HG02588 (cell line): Measurements from ENCODE around the gene KRTAP12-3.
"Not testable (repeated sequence)": the region's sequence is repeated elsewhere in the genome, so short reads cannot be mapped to it uniquely, and the experiment has no call there.

Source experiments
- ATAC-seq: cut with Tn5 transposase; IDR thresholded peaks from one replicate; pipeline ENCODE4 v1.9.1; 2021; ENCODE audit warnings: mild to moderate bottlenecking, moderate library complexity; ENCODE audit not compliant: unreplicated experiment

Gene KRTAP12-3

DNA sequence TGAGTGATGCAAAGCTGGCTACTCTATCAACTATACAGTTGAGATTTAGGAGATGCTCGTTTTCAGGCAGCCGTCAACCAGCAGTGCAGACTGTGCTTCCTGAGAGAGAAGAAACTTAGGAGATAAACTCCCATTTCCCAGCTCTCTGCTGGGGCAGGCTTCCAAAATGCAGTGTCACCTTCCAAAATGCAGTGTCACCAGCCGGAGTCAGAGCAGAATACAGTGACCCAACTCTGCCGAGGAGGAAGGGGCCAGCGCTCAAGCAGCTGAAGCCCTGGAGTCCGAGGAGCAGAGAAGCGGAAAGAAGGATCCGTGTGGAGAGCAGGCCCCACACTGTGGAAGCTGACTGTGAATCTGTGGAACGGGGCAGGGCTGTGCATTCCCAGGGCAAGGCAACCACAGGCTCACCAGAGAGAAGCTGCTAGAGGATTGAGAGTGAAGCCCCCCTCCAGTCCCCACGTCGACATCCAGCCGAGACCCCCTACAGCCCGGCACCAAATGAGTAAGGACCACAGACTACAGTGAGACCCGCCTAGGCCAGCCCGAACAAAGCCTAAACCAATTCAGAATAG is 24.9 kb downstream of the KRTAP12-3 start:
- no peak for ATAC-seq

DNA sequence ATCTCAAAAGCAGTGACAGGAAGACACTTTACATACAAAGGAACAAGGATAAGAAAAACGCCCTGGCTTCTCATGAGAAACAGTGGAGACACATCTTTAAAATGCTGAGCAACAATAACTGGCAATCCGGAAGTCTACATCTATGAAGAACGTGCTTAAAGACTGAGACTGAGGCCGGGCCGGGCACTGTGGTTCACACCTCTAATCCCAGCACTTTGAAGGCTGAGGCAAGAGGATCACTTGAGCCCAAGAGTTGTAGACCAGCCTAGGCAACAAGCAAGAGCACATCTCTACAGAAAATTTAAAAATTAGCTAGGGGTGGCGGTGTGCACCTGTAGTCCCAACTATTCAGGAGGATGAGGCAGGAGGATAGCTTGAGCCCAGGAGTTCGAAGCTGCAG is 26.3 kb downstream of the KRTAP12-3 start:
- no peak for ATAC-seq

DNA sequence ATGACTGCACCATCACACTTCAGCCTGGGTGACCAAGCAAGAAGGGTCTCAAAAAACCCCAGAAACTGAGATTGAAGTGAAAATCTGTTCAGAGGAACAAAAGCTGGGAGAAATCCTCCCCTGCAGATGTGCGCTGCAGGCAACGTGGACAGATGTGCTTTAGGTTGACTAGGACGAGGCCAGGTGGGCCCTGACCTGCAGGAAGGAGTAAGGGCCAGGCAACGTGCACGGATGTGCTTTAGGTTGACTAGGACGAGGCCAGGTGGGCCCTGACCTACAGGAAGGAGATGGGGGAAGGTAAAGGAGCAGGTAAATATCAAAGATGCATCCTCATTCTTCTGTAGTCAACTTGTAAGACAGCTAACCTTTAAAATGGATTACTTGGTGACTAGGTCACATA is 26.8 kb downstream of the KRTAP12-3 start:
- ATAC-seq = no peak

DNA sequence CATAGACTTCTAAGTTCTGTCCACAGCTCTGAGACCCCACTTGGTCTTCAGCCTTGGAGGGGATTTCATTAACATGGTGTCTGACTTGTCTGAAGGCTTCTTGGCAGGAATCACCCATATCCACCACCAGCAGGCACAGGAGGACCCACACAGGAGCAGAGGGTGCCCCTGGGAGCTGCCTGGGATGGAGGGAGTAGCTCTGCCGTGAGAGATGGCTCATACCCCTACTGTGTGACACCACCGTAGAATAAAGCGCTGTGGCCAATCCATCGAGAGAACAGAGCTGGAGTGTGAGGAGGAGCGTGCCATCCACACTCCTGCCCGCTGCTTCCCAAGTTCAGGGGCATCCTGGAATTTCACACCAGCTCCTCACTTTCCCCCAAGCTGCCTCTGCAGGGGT is 27.3 kb downstream of the KRTAP12-3 start:
- ATAC-seq = not testable (repeated sequence)

DNA sequence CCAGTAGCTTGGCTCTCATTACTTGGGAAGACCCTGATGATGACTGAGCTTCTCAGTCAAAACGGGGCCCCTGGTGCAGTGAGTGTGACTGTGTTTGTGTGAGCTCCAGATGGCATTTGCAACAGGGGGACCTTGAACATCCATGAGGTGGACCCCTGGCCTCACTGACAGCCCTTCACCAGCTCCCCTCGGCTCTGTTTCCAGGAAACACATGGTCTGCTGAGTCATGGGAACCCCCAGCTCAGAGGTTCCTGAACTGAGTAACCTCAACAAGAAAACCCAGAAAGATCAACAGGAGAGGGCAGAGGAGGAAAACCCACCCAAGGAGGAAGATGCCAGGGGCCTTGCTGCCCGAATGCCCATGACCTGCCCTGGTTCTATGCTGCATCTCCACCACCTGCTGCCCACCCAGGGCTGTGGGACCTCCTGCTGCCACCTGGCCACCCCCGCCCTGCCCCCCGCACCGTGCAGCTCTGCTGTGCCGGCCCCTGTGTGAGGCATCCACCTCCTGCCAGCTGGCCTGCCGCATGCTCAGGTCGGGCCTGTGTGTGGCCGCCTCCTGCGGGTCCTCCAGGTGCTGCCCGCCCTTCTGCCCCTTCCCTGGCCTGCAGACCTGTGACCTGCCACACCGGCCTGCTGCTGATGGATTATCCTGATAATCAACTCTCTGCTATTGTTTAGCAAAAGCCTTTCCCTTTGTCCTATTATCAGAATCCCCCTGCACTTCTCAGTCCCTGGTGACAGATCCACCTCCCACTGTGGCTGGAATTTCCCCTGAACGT is 28.5 kb downstream of the KRTAP12-3 start:
- no peak for ATAC-seq

DNA sequence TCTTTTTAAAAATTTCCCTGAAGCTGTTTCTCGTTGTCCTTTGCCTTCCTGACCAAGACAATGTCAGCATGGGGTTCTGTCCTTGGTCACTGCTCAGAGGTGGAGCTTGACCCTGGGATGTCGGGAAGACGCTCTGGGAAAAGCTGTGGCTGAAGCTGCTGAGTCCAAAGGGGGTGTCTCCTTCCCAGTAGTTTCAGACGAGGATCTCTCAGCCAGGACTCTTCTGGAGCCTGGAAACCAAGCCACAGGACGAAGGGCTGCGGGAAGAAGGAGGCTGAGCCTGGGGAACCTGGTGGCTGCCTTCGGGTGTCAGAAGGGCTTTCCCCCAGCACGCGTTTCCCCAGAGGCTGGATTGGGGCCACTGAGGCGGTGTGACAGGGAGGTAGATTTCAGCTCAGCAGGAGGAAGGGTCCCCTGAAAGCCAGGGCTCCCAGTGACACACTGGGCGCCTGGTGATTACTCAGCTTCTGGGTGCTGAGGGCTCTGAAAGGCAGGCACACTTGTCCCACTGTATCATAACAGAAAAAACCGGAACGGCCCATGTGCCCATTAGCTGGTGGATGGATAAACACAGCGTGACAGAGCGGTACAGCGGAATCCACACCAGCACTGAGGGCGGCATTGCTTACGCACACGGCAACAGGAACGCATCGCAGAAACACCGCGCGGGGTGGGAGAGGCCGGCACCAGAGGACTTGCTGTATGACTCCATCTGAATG is 29.3 kb downstream of the KRTAP12-3 start:
- ATAC-seq = no peak

DNA sequence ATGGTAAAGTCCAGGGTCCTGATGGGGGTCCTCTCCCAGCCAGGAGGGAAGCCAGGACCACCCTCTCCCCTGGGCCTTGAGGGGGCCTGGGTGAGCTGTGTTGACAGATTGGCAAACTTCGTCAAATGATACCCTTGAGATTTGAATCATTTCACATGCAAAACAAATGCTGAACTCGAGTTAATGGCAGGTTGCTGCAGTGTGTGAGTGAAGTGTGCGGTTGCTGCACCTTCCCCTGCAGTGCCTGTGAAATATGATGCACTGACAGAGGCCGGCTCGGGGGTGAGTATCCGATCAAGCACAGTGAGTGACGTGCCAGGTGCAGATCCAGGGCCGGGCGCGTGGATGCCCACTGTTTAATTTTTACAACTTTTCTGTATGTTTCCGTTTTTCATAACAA is 29.9 kb downstream of the KRTAP12-3 start:
- no peak for ATAC-seq

DNA sequence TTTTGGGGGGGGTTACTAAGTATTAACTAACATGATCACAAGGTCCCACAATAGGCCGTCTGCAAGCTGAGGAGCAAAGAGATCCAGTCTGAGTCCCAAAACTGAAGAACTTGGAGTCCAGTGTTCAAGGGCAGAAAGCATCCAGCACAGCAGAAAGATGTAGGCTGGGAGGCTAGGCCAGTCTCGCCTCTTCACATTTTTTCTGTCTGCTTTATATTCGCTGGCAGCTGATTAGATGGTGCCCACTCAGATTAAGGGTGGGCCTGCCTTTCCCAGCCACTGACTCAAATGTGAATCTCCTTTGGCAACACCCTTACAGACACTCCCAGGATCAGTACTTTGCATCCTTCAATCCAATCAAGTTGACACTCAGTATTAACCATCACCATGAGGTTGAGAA is 32.0 kb downstream of the KRTAP12-3 start:
- not testable (repeated sequence) for ATAC-seq

DNA sequence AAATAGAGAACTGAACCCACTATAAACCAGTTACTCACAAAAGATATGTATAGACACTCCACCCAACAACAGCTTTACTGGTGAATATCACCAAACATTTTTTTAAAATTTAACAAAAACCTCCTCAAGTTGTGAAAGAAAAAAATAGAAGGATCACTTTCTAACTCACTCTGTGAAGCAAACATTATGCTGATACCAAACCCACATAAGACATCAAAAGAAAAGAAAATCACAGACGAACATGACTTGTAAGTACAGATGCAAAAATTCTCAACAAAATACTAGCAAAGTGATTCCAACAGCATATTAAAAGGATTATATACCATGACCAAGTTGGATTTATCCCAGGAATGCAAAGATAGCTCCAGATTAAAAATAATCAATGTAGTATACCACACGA is 34.0 kb downstream of the KRTAP12-3 start:
- ATAC-seq = no peak

DNA sequence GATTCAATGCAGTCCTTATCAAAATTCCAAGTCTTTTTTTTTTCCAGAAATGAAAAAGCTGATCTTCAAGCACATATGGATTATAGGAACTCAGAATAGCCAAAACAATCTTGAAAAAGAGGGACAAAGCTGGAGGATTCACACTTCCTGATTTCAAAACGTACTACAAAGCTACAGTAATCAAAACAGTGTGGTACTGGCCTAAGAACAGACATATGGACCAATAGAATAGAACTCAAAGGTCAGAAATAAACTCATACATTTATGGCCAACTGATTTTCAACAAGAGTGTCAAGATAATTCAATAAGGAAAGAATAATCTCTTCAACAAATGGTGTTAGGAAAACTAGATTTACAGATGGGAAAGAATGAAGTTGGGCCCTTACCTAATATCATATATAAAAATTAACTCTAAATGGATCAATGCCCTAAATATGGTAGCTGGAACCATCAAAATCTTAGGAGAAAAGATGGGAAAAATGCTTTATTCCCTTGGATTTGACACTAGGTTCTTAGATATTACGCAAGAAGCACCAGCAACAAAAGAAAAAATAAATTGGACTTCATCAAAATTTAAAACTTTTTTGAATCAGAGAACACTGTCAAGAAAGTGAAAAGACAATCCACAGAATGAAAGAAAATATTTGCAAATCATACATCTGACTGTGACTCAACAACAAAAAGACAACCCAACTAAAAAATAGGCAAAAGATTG is 35.2 kb downstream of the KRTAP12-3 start:
- ATAC-seq = no peak

DNA sequence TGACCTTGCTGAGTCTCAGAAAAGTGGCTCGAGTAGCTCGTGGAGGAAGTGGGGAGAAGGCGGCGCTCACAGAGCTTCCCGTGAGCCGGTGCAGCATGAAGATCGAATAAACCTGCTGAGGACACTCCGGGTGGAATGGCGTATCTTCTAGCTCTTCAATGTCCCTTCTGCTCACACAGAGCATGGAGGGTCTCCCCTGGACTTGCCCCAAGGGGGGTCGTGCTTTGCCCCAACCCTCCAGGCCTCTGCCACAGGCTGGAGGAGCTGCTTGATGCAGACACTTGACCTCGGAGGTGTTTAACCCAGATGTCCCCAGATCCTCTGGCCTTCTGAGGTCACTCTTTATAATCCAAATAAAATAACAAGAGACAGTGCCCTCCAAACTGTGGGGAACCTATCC is 37.0 kb downstream of the KRTAP12-3 start:
- ATAC-seq = no peak

DNA sequence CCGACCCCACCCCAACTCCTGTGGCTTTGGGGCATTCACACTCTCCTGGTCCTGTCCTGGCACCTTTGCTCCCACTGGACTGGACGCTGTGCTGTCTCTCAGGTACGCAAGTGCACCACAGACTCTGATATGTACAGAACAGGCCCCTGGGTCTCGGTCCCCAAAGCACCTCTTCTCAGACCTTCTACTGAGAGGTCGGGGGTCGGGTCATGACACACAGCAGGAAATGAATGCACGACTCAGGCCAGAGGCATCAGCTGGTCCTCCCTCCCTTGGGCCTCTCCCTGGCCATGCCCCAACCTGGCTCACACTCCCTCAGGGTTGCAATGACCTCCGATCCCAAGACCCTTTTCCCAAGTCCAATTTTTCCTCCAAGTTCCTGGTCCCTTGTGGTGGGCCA is 37.5 kb downstream of the KRTAP12-3 start:
- no peak for ATAC-seq

DNA sequence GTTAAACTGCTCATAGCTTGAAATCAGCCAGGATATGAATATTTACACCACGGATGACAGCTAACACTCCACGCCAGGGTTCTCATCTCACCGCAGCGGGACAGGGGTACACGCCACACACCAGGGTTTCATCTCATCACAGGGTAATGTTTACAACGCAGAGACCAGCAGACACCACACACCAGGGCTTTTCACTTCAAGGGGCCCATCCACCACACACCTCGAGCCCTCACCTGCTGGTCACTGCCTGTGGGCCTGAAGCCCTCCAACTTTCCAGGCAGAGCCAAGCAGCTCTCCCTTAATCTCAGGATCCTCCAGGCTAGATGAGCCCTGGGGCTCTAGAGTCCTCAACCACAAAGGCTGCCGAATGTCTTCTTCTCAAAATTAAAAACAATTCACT is 37.9 kb downstream of the KRTAP12-3 start:
- no peak for ATAC-seq

DNA sequence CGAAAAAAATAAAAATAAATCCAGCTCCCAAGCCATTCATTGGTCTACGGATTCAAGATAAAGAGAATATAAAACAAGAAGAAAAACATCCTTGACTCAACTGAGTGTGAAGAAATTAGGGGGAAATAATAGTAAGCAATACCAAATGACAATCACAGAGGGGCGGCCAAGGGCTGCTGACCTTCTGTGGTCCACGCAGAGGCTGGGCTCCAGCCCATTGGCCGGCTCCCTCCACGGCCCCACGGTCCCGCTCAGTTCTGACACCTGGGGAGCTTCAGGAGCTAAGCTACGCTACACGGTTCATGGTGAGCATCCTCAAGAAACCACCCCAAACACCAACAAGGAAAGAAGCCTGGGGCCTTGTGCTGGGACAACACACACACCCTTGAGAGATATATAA is 38.8 kb downstream of the KRTAP12-3 start:
- ATAC-seq = no peak

DNA sequence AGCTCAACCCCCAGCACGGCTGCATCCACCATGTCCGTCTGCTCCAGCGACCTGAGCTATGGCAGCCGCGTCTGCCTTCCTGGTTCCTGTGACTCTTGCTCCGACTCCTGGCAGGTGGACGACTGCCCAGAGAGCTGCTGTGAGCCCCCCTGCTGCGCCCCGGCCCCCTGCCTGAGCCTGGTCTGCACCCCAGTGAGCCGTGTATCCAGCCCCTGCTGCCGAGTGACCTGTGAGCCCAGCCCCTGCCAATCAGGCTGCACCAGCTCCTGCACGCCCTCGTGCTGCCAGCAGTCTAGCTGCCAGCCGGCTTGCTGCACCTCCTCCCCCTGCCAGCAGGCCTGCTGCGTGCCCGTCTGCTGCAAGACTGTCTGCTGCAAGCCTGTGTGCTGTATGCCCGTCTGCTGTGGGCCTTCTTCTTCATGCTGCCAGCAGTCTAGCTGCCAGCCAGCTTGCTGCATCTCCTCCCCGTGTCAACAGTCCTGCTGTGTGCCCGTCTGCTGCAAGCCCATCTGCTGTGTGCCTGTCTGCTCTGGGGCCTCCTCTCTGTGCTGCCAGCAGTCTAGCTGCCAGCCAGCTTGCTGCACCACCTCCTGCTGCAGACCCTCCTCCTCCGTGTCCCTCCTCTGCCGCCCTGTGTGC is 39.6 kb downstream of the KRTAP12-3 start, which contains the start of gene KRTAP10-12:
KRTAP10-12 (plus strand) TSS at position 1 of the 639 bp plus-strand sequence; CDS start at position 31, 30 bp downstream.
- ATAC-seq = not testable (repeated sequence)

DNA sequence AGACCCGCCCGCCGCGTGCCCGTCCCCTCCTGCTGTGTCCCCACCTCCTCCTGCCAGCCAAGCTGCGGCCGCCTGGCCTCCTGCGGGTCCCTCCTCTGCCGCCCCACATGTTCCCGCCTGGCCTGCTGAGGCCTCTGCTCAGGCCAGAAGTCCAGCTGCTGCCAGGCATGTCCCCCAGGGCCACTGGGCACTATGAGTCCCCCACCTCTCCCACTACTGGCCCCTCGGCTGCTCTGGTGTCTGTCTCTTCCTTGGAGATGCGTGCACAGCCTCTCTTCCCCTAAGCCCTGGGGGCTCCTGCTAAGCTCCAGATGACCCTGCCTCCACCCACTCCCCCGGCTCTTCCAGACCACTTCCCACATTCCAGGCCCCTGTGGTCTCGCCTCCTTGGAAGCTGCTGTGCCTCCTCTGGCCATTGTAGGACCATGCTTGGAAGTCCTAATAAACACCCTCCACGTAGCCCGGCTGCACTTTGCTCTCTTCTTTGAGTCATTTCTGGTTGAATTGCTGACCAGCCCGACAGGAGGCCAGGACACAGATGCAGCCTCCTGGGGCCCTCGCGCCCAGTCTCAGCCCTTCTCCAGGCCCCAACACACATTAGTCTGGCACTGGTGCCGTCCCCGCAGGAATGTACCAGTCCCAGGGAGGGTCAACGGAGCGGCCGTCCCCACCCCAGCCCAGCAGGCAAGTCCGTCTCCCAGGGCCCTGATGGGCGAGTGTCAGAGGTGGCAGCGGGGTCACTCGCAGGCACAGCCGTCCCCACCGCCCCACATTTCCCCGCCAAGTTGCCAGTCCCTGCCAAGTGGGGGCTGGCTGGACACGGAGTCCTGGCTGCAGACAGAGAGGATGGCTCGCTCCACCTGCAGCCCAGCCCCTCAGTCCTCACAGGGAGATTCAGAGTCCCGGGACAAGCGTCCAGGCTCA is 40.3 kb downstream of the KRTAP12-3 start:
- ATAC-seq = no peak

DNA sequence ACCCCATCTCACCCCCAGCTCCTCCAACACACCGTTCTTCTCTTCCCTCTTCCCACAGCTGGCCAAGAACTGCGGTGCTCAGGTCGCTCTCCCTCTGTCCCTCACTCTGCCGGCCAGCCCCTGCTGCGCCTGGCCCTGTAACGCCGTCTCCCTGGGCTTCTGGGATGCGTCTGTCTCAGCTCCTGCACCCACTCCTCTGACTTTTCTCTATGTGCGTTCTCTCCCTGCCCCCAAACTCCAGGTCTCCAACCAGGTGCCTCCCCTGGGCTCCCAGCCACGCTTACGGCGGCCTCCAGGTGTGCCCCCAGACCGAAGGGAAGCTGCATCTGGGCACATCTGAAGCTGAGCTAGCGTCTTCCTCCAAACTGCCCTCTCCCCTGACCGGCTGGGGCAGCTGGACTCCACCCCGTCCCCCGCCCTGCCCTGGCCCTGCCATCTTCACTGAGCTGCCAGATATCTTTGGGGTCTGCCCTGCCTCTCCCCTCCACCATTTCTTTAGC is 41.8 kb downstream of the KRTAP12-3 start:
- ATAC-seq = no peak

DNA sequence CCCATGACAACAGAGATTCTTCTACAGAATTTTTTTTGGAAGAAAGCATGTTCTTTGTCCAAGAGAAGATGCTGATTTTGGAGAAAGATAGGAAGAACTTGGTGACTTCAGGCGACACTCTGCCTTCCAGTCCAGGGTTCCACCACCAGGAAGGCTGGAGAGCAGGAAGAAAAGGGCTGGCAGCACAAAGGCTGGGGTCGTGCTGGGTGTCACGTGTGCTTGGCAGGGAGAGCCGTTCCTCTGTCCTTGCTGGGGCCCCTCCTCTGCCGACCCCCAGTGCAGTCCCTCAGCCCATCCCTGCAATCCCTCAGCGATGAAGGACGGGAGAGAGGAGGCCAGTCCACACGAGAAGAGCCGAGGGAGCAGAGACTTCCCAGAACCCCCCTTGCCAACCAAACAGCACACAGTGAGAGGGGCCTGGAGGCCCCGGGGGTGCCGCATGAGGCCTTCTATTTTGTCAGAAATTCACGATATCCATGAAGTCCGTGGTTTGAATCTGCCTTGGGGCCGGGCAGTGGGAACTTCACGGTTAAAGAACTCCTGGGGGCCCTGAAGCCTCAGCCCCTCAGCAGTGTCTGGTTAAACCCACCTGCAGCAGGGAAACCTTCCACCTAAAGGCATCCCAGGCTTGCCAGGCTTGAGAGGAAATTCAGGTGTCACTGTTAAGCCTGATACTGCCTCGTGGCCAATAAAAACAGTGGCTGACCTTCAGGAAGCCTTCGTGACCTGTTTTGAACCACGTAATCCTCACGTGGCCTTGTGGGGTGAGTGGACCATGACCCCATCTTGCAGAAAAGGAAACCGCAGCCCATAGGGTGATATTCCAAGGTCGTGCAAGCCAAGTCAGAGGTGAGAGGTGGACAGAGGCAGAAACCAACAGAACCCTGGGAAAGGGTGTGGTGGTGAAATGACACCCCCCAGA is 42.6 kb downstream of the KRTAP12-3 start:
- no peak for ATAC-seq

DNA sequence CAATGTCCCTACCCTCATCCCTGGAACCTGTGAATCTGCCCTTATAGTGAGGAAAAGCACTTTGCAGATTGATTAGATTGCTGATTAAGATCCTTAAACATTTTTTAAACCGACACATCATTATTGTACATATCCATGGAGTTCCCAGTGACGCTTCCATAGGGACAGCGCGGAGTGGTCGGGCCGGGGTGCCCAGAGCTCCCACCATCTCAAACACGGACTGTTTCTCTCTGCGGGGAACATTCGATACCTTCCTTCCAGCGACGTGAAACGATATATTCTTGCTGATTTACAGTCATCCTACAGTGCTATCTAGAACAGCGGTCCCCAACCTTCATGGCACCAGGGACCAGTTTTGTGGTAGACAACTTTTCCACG is 43.3 kb downstream of the KRTAP12-3 start:
- ATAC-seq = no peak
